ENCODE measurements around the gene TMEM145.

TMEM145 gene

DNA sequence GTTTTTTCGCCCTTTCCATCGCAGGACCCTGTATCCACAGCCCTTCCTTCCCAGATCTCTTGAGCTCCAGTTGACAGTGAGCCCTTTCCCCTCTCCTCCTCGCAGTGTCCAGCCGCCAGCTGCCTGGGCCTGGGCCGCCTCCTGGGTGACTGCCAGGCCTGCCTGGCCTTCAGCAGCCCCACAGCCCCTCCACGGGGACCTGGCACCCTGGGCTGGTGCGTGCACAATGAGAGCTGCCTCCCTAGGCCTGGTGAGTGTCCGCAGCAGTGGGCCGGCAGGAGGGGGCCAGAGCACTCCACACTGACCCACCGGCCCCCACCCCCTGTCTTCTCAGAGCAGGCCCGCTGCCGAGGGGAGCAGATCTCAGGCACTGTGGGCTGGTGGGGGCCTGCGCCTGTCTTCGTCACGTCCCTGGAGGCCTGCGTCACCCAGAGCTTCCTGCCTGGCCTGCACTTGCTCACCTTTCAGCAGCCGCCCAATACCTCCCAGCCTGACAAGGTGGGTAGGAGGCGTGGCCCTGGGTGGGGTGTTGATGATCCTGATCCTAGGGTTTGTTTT lies 31.3 kb downstream of the TMEM145 start:
- H3K4me1 Mint-ChIP-seq = no peaks in the 10 kb centered on the region
- no peaks in the 10 kb centered on the region for H3K9me3 Mint-ChIP-seq
- DNase-seq (ENCODE audit: low spot score in 2 of 2) (no peak), ATAC-seq (replicated peaks; ENCODE audit: extremely low read depth, poor library complexity, severe bottlenecking) (no peak)
- H3K4me3 Mint-ChIP-seq = no peak overlapping the region
- peaks cover 4% of the 10 kb centered on the region for H3K36me3 Mint-ChIP-seq (ENCODE audit: insufficient read depth)
- no peaks in the 10 kb centered on the region for H3K27me3 Mint-ChIP-seq
- no peak overlapping the region for H3K27ac Mint-ChIP-seq (ENCODE audit: low read depth)

DNA sequence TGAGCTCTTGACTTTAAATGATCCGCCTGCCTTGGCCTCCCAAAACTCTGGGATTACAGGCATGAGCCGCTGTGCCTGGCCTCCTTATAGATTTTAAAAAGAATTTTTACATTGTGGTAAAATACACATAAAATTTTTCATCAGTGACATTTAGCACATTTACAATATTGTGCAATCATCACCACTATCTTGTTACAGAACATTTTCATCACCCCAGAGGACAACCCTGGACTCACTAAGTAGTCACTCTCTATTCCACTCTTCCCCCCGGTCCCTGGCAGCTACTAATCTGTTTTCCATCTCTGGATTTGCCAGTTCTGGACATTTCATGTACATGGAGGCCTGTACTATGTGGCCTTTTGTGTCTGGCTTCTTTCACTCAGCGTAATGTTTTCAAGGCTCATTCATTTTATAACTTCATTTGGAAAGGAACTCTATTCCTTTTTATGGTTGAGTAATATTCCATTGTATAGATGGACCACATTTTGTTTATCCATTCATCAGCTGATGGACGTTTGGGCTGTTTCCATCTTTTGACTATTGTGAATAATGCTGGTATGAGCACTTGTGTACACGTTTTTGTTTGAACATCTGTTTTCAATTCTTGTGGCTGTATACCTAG lies 32.2 kb downstream of the TMEM145 start:
- Mint-ChIP-seq H3K4me3 (no peak overlapping the region), H3K27me3 (no peaks in the 10 kb centered on the region), H3K36me3 (ENCODE audit: insufficient read depth) (peaks cover 4% of the 10 kb centered on the region), H3K4me1 (no peaks in the 10 kb centered on the region), H3K9me3 (no peaks in the 10 kb centered on the region), H3K27ac (ENCODE audit: low read depth) (no peak overlapping the region)
- ATAC-seq (replicated peaks; ENCODE audit: extremely low read depth, poor library complexity, severe bottlenecking) (no peak), DNase-seq (ENCODE audit: low spot score in 2 of 2) (no peak)

GRCh38 chr19:42348211-42348610 lies 35.1 kb downstream of the TMEM145 start:
- H3K27ac Mint-ChIP-seq (ENCODE audit: low read depth) = no peak overlapping the region
- peaks cover 4% of the 10 kb centered on the region for H3K36me3 Mint-ChIP-seq (ENCODE audit: insufficient read depth)
- no peaks in the 10 kb centered on the region for H3K4me1 Mint-ChIP-seq
- no peaks in the 10 kb centered on the region for H3K27me3 Mint-ChIP-seq
- H3K4me3 Mint-ChIP-seq = no peak overlapping the region
- DNase-seq (ENCODE audit: low spot score in 2 of 2) = no peak
- no peaks in the 10 kb centered on the region for H3K9me3 Mint-ChIP-seq
- ATAC-seq (replicated peaks; ENCODE audit: extremely low read depth, poor library complexity, severe bottlenecking) = no peak

DNA sequence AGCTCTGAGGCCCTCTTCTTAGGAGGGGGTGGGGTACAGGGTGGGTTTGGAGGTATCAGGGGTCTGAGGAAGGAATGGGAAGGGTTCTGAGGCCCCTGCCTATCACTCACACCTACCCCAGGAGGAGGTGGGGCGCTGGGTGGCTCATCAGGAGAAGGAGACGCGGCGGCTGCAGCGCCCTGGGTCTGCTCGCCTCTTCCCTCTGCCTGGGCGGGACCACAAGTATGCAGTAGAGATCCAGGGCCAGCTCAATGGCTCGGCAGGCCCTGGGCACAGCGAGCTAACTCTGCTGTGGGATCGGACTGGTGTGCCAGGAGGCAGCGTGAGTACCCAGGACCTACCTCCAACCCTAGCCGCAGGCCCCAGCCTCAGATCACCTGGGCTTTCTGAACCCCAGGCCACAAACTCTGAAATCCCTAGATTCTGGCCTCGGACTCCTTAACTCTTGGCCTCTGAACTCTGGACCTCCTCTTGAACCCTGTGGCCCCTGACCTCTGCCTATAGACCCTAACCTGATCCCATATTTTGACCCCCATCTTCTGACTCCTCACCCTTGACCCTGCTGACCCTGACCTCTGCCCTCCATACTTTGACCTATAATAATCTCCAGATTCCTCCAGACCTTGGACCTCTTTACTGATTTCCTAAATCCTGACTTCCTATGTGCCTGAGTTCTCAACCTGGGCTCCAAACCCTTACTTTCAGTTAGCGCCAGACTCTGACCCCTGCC lies 36.4 kb downstream of the TMEM145 start:
- no peaks in the 10 kb centered on the region for H3K9me3 Mint-ChIP-seq
- ATAC-seq (replicated peaks; ENCODE audit: extremely low read depth, poor library complexity, severe bottlenecking) (no peak), DNase-seq (ENCODE audit: low spot score in 2 of 2) (no peak)
- H3K4me1 Mint-ChIP-seq = no peaks in the 10 kb centered on the region
- H3K4me3 Mint-ChIP-seq = no peak overlapping the region
- H3K36me3 Mint-ChIP-seq (ENCODE audit: insufficient read depth) = peaks cover 3% of the 10 kb centered on the region
- H3K27ac Mint-ChIP-seq (ENCODE audit: low read depth) = no peak overlapping the region
- no peaks in the 10 kb centered on the region for H3K27me3 Mint-ChIP-seq

DNA sequence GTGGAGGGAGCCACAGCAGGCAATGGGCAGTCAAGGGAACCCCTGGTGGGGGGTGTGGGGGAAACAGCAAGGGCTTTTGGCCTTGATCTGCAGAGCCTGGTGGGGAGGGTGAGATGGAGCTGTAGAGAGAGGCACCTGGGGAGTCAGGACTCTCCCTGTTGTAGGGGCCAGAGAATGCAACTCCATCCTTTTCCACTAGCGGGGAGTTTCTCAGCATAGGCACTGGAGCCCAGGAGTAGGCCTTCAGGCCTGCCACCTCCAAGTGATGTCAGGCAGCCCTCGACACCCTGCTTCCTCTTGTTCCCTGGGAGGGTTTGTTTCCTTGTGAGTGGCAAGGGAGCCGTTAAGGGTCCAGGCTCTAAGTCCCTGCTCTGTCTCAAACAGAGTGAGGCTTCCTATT lies 37.3 kb downstream of the TMEM145 start:
- Mint-ChIP-seq H3K27ac (ENCODE audit: low read depth) (no peak overlapping the region), H3K9me3 (no peaks in the 10 kb centered on the region), H3K27me3 (no peaks in the 10 kb centered on the region), H3K36me3 (ENCODE audit: insufficient read depth) (peaks cover 1% of the 10 kb centered on the region), H3K4me3 (no peak overlapping the region), H3K4me1 (no peaks in the 10 kb centered on the region)
- no peak for ATAC-seq (replicated peaks; ENCODE audit: extremely low read depth, poor library complexity, severe bottlenecking)
- DNase-seq (ENCODE audit: low spot score in 2 of 2) = no peak

DNA sequence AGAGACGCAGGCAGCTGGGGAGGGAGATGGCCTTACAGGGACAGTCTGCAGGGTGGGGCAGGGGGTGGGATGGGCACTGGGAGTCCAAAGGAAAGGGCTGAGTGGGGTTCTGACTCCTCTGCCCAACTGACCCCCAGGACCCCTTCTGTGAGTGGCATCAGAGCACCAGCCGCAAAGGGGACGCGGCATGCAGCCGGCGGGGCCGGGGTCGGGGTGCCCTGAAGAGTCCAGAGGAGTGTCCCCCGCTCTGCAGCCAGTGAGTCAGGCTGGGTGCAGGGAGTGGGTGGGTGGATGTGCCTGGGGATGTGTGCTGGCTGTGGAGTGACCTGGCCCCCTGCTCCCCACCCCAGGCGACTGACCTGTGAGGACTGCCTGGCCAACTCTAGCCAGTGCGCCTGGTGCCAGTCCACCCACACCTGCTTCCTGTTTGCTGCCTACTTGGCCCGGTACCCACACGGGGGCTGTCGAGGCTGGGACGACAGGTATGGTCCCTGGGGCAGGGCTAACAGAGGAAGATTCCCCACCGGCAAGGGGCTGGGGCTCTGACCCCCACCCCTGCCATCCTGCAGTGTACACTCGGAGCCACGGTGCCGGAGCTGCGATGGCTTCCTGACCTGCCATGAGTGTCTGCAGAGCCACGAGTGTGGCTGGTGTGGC lies 38.1 kb downstream of the TMEM145 start:
- DNase-seq (ENCODE audit: low spot score in 2 of 2) (no peak), ATAC-seq (replicated peaks; ENCODE audit: extremely low read depth, poor library complexity, severe bottlenecking) (no peak)
- H3K27ac Mint-ChIP-seq (ENCODE audit: low read depth) = no peak overlapping the region
- H3K36me3 Mint-ChIP-seq (ENCODE audit: insufficient read depth) = peaks cover 1% of the 10 kb centered on the region
- no peaks in the 10 kb centered on the region for H3K27me3 Mint-ChIP-seq
- H3K9me3 Mint-ChIP-seq = no peaks in the 10 kb centered on the region
- no peak overlapping the region for H3K4me3 Mint-ChIP-seq
- H3K4me1 Mint-ChIP-seq = no peaks in the 10 kb centered on the region

- ATAC-seq (replicated peaks; ENCODE audit: extremely low read depth, poor library complexity, severe bottlenecking) = peak; percentile 40
Observed at GRCh38 chr19:42352301-42353259, 39.5 kb downstream of the TMEM145 start.

DNA sequence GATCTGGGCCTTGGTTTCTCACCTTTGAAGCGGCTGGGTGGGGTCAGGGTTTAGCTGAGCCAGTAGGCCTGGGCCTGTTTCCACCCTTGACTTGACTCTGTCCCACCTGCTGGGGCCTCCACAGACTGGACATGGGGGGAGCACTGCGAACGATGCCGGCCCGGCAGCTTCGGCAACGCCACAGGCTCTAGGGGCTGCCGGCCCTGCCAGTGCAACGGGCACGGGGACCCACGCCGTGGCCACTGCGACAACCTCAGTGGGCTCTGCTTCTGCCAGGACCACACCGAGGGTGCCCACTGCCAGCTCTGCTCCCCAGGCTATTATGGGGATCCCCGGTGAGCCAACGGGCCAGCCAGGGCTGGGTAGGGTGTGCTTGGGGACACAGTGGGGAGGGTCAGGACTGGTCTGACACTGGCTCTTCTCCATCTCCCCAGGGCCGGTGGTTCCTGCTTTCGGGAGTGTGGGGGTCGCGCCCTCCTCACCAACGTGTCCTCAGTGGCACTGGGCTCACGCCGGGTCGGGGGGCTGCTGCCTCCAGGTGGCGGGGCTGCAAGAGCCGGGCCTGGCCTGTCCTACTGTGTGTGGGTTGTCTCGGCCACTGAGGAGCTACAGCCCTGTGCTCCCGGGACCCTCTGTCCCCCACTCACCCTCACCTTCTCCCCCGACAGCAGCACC lies 40.4 kb downstream of the TMEM145 start:
- no peak overlapping the region for H3K4me3 Mint-ChIP-seq
- no peaks in the 10 kb centered on the region for H3K36me3 Mint-ChIP-seq (ENCODE audit: insufficient read depth)
- H3K9me3 Mint-ChIP-seq = no peaks in the 10 kb centered on the region
- H3K27ac Mint-ChIP-seq (ENCODE audit: low read depth) = no peak overlapping the region
- DNase-seq (ENCODE audit: low spot score in 2 of 2) (no peak), ATAC-seq (replicated peaks; ENCODE audit: extremely low read depth, poor library complexity, severe bottlenecking) (no peak)
- no peaks in the 10 kb centered on the region for H3K27me3 Mint-ChIP-seq
- no peaks in the 10 kb centered on the region for H3K4me1 Mint-ChIP-seq

More at GRCh38 chr19:42352301-42353259, 39.5 kb downstream of the TMEM145 start:
- no peak for DNase-seq (ENCODE audit: low spot score in 2 of 2)
- Mint-ChIP-seq H3K4me1 (no peaks in the 10 kb centered on the region), H3K27ac (ENCODE audit: low read depth) (no peak overlapping the region), H3K27me3 (no peaks in the 10 kb centered on the region), H3K4me3 (no peak overlapping the region), H3K9me3 (no peaks in the 10 kb centered on the region), H3K36me3 (ENCODE audit: insufficient read depth) (no peaks in the 10 kb centered on the region)

- no peak for DNase-seq (ENCODE audit: low spot score in 2 of 2)
- Mint-ChIP-seq H3K4me3 (no peak overlapping the region), H3K36me3 (ENCODE audit: insufficient read depth) (no peaks in the 10 kb centered on the region), H3K9me3 (no peaks in the 10 kb centered on the region), H3K27ac (ENCODE audit: low read depth) (no peak overlapping the region), H3K4me1 (no peaks in the 10 kb centered on the region), H3K27me3 (no peaks in the 10 kb centered on the region)
- no peak for ATAC-seq (replicated peaks; ENCODE audit: extremely low read depth, poor library complexity, severe bottlenecking)
Observed at GRCh38 chr19:42355896-42356295, 42.8 kb downstream of the TMEM145 start.

DNA sequence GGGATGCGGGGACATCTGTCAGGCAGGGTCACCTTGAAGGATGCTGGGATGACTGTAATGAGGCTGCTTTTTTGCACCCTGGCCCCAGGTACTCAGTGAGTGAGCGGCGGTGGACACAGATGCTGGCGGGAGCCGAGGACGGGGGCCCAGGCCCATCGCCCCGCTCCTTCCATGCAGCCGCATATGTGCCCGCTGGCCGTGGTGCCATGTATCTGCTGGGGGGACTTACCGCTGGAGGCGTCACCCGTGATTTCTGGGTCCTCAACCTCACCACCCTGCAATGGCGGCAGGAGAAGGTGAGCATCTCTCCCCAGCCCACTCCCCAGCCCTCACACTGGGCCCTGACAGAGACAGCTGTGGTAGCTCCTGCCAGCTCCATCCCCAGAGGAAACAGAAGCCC lies 43.6 kb downstream of the TMEM145 start:
- Mint-ChIP-seq H3K27me3 (no peaks in the 10 kb centered on the region), H3K9me3 (no peaks in the 10 kb centered on the region)

GRCh38 chr19:42357290-42357689 lies 44.2 kb downstream of the TMEM145 start:
- ATAC-seq (replicated peaks; ENCODE audit: extremely low read depth, poor library complexity, severe bottlenecking) (no peak), DNase-seq (ENCODE audit: low spot score in 2 of 2) (no peak)
- H3K36me3 Mint-ChIP-seq (ENCODE audit: insufficient read depth) = no peaks in the 10 kb centered on the region
- H3K4me3 Mint-ChIP-seq = no peak overlapping the region
- no peak overlapping the region for H3K27ac Mint-ChIP-seq (ENCODE audit: low read depth)
- no peaks in the 10 kb centered on the region for H3K27me3 Mint-ChIP-seq
- H3K4me1 Mint-ChIP-seq = no peaks in the 10 kb centered on the region
- no peaks in the 10 kb centered on the region for H3K9me3 Mint-ChIP-seq

More for the DNA sequence above, 43.6 kb downstream of the TMEM145 start:
- no peak overlapping the region for H3K4me3 Mint-ChIP-seq
- no peaks in the 10 kb centered on the region for H3K36me3 Mint-ChIP-seq (ENCODE audit: insufficient read depth)
- ATAC-seq (replicated peaks; ENCODE audit: extremely low read depth, poor library complexity, severe bottlenecking) (no peak), DNase-seq (ENCODE audit: low spot score in 2 of 2) (no peak)
- H3K27ac Mint-ChIP-seq (ENCODE audit: low read depth) = no peak overlapping the region
- H3K4me1 Mint-ChIP-seq = no peaks in the 10 kb centered on the region
